NCI-H82 treated with DMSO at 0.1 percent for 48 hours (cell line): ENCODE measurements around the gene CSPG4.
"Not testable (repeated sequence)": the region's sequence is repeated elsewhere in the genome, so short reads cannot be mapped to it uniquely, and the experiment has no call there.

Experiments used
- DNase-seq: peaks from one replicate; lab custom pipeline; 2025; ENCODE audit not compliant: unreplicated experiment; lab: John Stamatoyannopoulos, UW

CSPG4 gene

GRCh38 chr15:75712668-75713337, at the start of gene CSPG4:
TSS of gene CSPG4 (minus strand) at chr15:75712848. CDS start at chr15:75712755, 93 bp downstream.
- no peak for DNase-seq

- DNase-seq = not testable (repeated sequence)
These were observed 49.7 kb upstream of the CSPG4 start for GRCh38 chr15:75762357-75762718.

GRCh38 chr15:75761446-75762356, 49.1 kb upstream of the CSPG4 start:
- no peak for DNase-seq

- no peak for DNase-seq
These were observed 48.2 kb upstream of the CSPG4 start for GRCh38 chr15:75760704-75761435.

DNA sequence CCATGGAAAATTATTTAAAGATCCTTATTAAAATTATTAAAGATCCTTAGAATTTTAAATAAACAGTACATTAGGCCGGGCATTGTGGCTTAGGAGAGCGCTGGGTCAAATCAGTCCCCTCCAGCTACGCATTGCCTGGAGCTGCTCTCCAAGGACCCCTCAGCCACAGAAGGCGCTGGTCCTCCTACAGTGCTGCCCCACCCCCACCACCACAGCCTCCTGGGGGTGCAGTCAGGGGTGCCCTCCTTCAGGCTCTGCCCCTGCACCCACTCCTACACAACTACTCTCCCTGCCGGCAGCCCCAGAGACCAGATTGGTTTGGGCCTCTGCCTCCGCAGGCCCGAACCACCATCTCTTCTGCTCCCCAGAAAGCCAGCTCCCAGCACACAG, 47.5 kb upstream of the CSPG4 start:
- not testable (repeated sequence) for DNase-seq

- no peak for DNase-seq
These were observed 46.9 kb upstream of the CSPG4 start for GRCh38 chr15:75759416-75760130.

DNA sequence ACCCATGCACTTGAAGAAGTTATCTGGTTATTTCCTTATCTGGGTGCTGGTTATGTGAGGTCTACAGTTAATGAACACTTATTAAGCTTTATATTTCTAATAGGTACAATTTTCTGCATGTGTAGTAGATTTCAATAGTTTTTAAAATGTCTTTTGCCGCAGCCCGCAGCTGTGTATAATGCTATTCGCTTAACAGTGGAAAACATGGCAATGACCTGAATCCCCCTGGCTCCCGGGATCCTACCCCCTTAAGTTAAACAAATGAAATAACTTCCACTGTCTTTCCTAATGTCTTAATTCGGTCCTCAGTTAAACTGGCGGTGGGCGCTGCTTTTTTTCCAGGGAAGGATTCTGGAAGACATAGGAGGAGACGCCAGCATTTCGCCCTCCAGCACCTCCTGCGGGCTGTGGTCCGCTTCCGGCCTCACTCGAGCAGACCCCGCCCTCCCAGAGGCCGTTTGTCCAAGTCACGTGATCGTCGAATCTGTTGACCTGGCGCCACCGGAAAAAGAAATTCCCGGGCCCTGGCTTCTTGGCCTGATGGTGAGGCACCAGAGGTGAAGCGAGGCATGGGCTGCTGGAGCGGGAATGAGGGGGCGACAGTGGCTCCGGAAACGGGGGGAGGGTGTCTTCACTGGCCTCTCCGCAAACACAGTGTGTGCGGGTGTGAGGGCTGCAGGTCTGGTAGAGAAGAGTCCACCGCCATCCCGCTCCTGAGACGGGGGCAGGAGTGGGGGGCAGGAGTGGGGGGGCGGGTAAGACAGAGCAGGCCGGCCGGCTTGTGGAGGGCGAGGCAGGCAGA, 45.6 kb upstream of the CSPG4 start:
- DNase-seq = peak; percentile 74

DNA sequence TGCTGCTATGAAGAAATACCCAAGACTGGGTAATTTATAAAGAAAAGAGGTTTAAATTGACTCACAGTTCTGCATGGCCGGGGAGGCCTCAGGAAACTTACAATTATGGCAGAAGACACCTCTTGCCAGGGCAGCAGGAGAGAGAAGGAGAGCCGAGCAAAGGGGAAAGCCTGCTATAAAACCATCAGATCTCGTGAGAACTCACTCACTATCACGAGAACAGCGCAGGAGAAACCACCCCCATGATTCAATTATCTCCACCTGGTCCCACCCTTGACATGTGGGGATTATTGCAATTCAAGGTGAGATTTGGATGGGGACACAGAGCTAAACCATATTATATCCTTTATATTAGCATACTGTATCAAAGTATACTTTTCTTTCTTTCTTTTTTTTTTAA, 42.2 kb upstream of the CSPG4 start:
- not testable (repeated sequence) for DNase-seq

DNA sequence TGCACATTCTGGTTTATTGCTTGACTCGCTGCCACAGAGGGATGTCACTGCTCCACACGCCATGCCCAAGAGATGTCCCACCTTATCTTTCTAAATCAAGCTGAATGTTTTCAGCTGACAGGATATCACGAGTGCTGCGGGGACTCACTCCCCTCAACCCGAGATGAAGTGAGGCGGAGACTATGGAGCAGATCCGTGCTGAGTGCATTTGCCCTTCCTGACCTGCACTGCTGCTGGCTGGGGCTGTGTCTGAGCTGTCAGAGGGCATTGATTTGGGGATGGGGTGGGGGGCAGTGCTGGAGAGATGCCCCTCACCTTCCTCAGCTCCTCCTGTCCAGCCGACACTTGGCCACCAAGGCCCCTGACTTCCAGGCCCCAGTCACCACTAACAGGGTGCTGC, 40.5 kb upstream of the CSPG4 start:
- no peak for DNase-seq

DNA sequence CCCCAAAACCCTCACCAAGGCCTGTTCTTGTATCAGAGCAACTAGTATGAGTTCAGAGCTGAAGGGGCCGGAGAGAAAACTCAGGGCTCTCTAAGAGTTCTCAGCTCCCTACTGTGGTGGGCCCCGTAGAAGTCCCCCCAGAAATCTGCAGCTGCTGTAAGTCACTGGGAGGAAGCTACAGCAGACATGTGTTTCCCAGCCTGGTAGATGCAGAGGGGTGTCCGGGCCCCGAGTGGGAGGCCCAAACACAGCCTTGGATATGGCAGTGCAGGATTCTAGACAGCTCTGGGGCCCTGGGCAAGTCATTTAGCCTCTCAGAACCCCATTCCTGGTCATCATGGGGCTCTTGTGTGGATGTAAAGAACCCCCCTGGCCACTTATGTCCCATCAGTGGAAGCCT, 39.2 kb upstream of the CSPG4 start:
- no peak for DNase-seq

- no peak for DNase-seq
These were observed 38.6 kb upstream of the CSPG4 start for GRCh38 chr15:75751116-75751875.

DNA sequence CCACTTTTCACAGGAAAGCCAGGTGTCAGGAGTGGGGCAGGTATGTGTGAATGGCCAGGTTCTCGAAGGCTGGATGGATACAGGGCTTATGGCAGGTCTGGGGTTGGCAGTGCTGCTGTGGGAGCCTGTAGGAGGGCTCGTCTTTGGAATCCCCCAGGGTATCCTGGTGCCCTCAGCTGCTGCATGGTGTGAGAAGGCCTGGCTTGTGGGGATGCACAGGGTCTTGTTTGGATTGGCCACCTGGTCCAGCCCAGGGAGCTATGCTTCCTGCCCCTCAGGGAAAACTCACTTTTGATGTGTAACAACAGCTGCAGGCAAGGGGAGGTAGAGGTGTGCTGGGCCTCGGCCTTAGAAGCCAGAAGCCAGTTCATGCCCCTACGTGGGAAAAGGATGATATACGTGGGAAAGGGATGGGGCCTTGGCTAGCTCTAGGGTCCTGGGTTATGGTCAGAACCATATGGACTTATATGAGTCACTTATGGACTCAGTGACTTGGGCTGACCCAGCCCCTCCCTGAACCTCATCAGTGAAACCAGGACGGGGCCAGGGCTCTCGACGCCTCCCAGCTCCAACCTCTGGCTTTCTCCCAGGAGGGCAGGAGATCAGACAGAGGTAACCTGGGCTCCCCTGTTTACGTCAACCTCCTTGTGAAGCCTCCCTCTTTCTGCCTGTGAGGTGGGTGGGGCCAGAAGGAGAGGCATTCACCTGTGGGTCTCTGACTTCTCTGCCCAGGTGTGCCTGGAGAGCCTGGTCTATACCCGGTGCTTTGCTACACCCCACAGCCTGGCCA, 37.8 kb upstream of the CSPG4 start:
- no peak for DNase-seq

DNA sequence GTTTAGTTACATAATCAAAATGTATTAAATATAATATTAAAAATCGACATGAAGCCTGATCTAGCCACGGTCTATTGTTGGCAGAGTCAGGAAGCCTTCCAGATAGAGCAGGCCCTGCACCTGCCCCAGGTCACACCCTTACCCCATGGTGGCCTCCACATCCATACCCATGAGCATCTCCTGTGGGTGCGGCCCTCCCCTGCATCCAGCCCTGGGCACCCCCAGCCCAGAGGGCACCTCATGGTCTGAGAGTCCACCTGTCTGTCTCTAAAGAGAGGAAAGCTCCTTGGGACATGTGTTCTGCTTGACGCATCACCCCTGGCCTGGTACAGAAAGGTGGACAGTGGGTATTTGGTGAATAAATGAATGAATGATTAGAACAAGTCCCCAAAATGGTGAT, 37.2 kb upstream of the CSPG4 start:
- DNase-seq = no peak

GRCh38 chr15:75748882-75749281, 36.2 kb upstream of the CSPG4 start:
- not testable (repeated sequence) for DNase-seq

GRCh38 chr15:75747121-75747520, 34.5 kb upstream of the CSPG4 start:
- DNase-seq = not testable (repeated sequence)

GRCh38 chr15:75745305-75745704, 32.7 kb upstream of the CSPG4 start:
- DNase-seq = peak; percentile 61

GRCh38 chr15:75742346-75742745, 29.7 kb upstream of the CSPG4 start:
- DNase-seq = not testable (repeated sequence)

DNA sequence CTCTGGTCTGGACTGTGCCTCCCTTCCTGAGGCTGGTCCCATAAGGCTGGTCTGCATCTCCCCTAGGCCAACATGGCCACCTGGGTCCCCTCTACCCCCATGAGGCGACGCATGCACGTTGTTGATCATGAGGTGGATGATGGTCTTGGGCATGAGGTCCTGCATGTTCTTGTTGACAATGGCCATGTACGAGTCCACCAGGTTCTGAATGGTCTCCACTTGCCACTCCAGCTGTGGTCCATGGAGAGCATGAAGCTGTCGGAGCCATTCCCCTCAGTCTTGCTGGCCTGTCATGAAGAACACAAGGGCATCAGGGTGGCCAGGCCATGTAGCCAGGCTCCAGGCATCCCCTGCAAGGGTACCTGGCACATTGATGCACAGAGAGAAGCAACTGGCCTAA, 27.1 kb upstream of the CSPG4 start:
- no peak for DNase-seq
